ENCODE data around the gene APOBEC3F.
"Not testable (repeated sequence)": the region's sequence is repeated elsewhere in the genome, so short reads cannot be mapped to it uniquely, and the experiment has no call there.

APOBEC3F gene

GRCh38 chr22:39028281-39028680 lies 12.4 kb upstream of the APOBEC3F start:
- DNase-seq, result no peak

GRCh38 chr22:39029227-39029626 lies 11.4 kb upstream of the APOBEC3F start:
- DNase-seq, result no peak

- DNase-seq, result no peak
Measured at GRCh38 chr22:39030705-39031104, 10.0 kb upstream of the APOBEC3F start.

GRCh38 chr22:39031434-39032295 lies 9.0 kb upstream of the APOBEC3F start:
- DNase-seq, result not testable (repeated sequence)

GRCh38 chr22:39037071-39037470 lies 3.6 kb upstream of the APOBEC3F start:
- DNase-seq, result not testable (repeated sequence)

GRCh38 chr22:39039306-39040126 lies 1.1 kb upstream of the APOBEC3F start:
- DNase-seq, result no peak

GRCh38 chr22:39040155-39040537 lies 518 bp upstream of the APOBEC3F start:
- DNase-seq, result not testable (repeated sequence)

GRCh38 chr22:39041908-39042307 lies 1.2 kb downstream of the APOBEC3F start:
- no peak for DNase-seq

- not testable (repeated sequence) for DNase-seq
Measured at GRCh38 chr22:39043063-39043462, 2.4 kb downstream of the APOBEC3F start.

- DNase-seq, result not testable (repeated sequence)
Measured at GRCh38 chr22:39045136-39045535, 4.5 kb downstream of the APOBEC3F start.

GRCh38 chr22:39049486-39049885 lies 8.8 kb downstream of the APOBEC3F start:
- DNase-seq, result not testable (repeated sequence)

GRCh38 chr22:39051844-39052495 lies 11.3 kb downstream of the APOBEC3F start:
- not testable (repeated sequence) for DNase-seq

- DNase-seq, result no peak
Measured at GRCh38 chr22:39055658-39056057, 15.0 kb downstream of the APOBEC3F start.

- DNase-seq, result not testable (repeated sequence)
Measured at GRCh38 chr22:39061290-39061689, 20.6 kb downstream of the APOBEC3F start.

- not testable (repeated sequence) for DNase-seq
Measured at GRCh38 chr22:39061951-39062350, 21.3 kb downstream of the APOBEC3F start.

GRCh38 chr22:39063904-39064303 lies 23.2 kb downstream of the APOBEC3F start:
- DNase-seq, result not testable (repeated sequence)

- DNase-seq, result not testable (repeated sequence)
Measured at GRCh38 chr22:39066442-39067276, 26.0 kb downstream of the APOBEC3F start.

- no peak for DNase-seq
Measured at GRCh38 chr22:39068033-39068785, 27.5 kb downstream of the APOBEC3F start.

- no peak for DNase-seq
Measured at GRCh38 chr22:39070186-39070585, 29.5 kb downstream of the APOBEC3F start.

GRCh38 chr22:39072581-39072981 lies 31.9 kb downstream of the APOBEC3F start:
- not testable (repeated sequence) for DNase-seq

- DNase-seq, result no peak
Measured at GRCh38 chr22:39073981-39074380, 33.3 kb downstream of the APOBEC3F start.

Data from NCI-H2081 treated with DMSO at 0.1 percent for 48 hours (cell line).